ENCODE measurements around the gene SURF6. TPM values are rescaled to one million over a fixed set of nuclear protein-coding genes. Genes with fewer than 3 reads are reported as not detected.
"Not testable (repeated sequence)": the region's sequence is repeated elsewhere in the genome, so short reads cannot be mapped to it uniquely, and the experiment has no call there.

SURF6 gene
- total RNA-seq, 1 experiment from 2014 or later, result 28.9 TPM

GRCh38 chr9:133290751-133291302 lies 45.2 kb downstream of the SURF6 start:
- Histone ChIP-seq H3K27me3 (0 out of 2 replicates have a peak, but pooled peaks cover 6% of the 10 kb centered on the region), H3K36me3 (no peaks in the 10 kb centered on the region), H3K9me3 (no peaks in the 10 kb centered on the region; the same call in 1 of the 2 replicates), H3K4me3 (no peak overlapping the region)
- DNase-seq, result no peak

DNA sequence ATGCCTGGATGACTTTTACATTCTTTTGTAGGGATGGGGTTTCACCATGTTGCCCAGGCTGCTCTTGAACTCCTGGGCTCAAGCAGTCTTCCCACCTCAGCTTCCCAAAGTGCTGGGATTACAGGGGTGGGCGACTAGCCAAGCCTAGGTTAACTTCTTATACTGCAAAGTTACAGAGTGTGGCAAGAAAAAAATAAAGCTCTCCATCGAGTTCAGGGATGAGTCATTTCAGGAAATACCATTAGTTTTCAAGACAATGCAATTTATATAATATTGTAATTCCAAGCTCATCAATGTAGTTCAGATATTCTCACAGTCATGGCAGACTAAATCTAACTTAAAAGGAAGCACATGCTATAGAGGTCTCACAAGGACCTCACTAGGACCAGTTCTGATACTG lies 49.5 kb downstream of the SURF6 start:
- DNase-seq, result no peak

GRCh38 chr9:133285252-133285775 lies 50.7 kb downstream of the SURF6 start:
- no peaks in the 10 kb centered on the region for H3K27me3 ChIP-seq
- no peaks in the 10 kb centered on the region for H3K36me3 ChIP-seq
- H3K4me3 ChIP-seq, result no peak overlapping the region
- DNase-seq, result no peak
- H3K9me3 ChIP-seq, result no peaks in the 10 kb centered on the region; the same call in 1 of the 2 replicates

More for the DNA sequence above, 49.5 kb downstream of the SURF6 start:
- Histone ChIP-seq H3K27me3 (no peaks in the 10 kb centered on the region), H3K36me3 (no peaks in the 10 kb centered on the region), H3K4me3 (no peak overlapping the region), H3K9me3 (no peaks in the 10 kb centered on the region; the same call in 1 of the 2 replicates)

GRCh38 chr9:133284362-133284761 lies 51.6 kb downstream of the SURF6 start:
- H3K27me3 ChIP-seq, result no peaks in the 10 kb centered on the region
- no peaks in the 10 kb centered on the region for H3K36me3 ChIP-seq
- H3K4me3 ChIP-seq, result no peak overlapping the region
- no peak for DNase-seq
- no peaks in the 10 kb centered on the region for H3K9me3 ChIP-seq

- not testable (repeated sequence) for H3K36me3 ChIP-seq, H3K27me3 ChIP-seq, H3K4me3 ChIP-seq, H3K9me3 ChIP-seq, DNase-seq
Observed at GRCh38 chr9:133283255-133284032, 52.5 kb downstream of the SURF6 start.

DNA sequence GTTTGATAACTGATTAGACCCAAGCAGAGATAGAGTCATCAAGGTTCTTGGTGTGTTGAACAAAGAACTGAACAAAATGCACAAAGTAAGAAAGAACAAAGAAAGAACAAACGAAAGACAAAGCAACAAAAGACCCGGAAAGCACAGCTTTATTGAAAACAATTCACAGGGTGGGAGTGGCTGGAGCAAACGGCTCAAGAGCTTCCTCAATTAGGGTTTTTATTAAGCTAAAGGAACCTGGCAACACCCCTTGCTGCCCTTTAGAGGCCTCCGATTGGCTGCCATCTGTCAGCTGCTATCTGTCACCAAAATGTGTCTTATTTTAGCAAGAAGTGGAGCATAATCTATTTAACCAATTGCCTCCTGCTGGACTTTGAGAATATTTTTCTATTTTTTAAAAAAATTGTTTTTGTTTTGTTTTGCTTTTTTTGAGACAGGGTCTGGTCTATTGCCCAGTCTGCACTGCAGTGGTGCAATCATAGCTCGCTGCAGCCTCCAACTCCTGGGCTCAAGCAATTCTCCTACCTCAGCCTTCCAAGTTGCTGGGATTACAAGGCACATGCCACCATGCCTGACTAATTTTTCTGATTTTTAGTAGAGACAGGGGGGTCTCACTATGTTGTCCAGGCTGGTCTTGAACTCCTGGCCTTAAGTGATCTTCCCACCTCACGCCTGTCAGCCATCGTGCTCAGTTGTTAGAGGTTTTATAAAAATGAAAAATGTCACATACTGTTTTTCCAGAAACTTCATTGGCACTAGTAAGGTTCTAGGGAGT lies 53.3 kb downstream of the SURF6 start:
- no peaks in the 10 kb centered on the region for H3K9me3 ChIP-seq

DNA sequence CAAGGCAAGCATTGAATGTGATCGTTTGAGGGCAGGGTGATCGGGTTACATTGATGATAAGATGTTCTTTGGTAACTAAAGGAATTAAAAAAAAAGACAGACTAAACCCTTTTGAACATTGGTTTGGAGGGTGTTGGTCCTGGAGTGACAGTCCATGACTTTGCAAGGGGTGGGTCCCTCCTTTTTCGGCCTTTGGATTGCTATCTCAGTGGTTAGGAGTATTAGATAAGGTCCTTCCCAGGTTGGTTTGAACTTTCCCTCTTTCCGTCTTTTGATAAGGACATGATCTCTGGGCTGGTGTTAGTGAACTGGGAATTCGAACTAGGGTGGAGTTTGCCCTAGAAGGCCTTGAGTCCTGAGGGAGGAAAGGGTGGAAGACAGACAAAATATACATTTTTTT lies 55.6 kb downstream of the SURF6 start:
- Histone ChIP-seq H3K9me3 (no peaks in the 10 kb centered on the region), H3K4me3 (no peak overlapping the region), H3K36me3 (no peaks in the 10 kb centered on the region), H3K27me3 (no peaks in the 10 kb centered on the region; the same call in 1 of the 2 replicates)
- no peak for DNase-seq

More for the DNA sequence above, 53.3 kb downstream of the SURF6 start:
- H3K36me3 ChIP-seq, result no peaks in the 10 kb centered on the region
- DNase-seq, result no peak
- H3K27me3 ChIP-seq, result no peaks in the 10 kb centered on the region
- H3K4me3 ChIP-seq, result no peak overlapping the region

Other genes with a start within 250 kb of the SURF6 start
- 21.4 and 22.8 TPM in 2 replicates for gene RALGDS, start 214.9 kb downstream of the SURF6 start, total RNA-seq (2014; rRNA removed; shearing (Covaris generic); ENCODE audit: low replicate concordance)
- gene GBGT1, start 172.3 kb downstream of the SURF6 start, total RNA-seq (2014; rRNA removed; shearing (Covaris generic); ENCODE audit: low replicate concordance), result 7.2 and 7.6 TPM in 2 replicates
- not detected in 2 replicates for gene OBP2B, start 126.9 kb downstream of the SURF6 start, total RNA-seq (2014; rRNA removed; shearing (Covaris generic); ENCODE audit: low replicate concordance)
- not detected in 2 replicates for gene ABO, start 61.0 kb downstream of the SURF6 start, total RNA-seq (2014; rRNA removed; shearing (Covaris generic); ENCODE audit: low replicate concordance)
- 34.7 and 35.4 TPM in 2 replicates for gene MED22, start 11.9 kb upstream of the SURF6 start, total RNA-seq (2014; rRNA removed; shearing (Covaris generic); ENCODE audit: low replicate concordance)
- 2,766 and 2,991 TPM in 2 replicates for gene RPL7A, start 12.0 kb upstream of the SURF6 start, total RNA-seq (2014; rRNA removed; shearing (Covaris generic); ENCODE audit: low replicate concordance)
- gene SURF1, start 20.3 kb upstream of the SURF6 start, total RNA-seq (2014; rRNA removed; shearing (Covaris generic); ENCODE audit: low replicate concordance), result 37.4 and 48.4 TPM in 2 replicates
- 28.5 and 47.2 TPM in 2 replicates for gene SURF2, start 20.4 kb upstream of the SURF6 start, total RNA-seq (2014; rRNA removed; shearing (Covaris generic); ENCODE audit: low replicate concordance)
- gene SURF4, start 39.9 kb upstream of the SURF6 start, total RNA-seq (2014; rRNA removed; shearing (Covaris generic); ENCODE audit: low replicate concordance), result 301 and 417 TPM in 2 replicates
- gene STKLD1, start 40.2 kb upstream of the SURF6 start, total RNA-seq (2014; rRNA removed; shearing (Covaris generic); ENCODE audit: low replicate concordance), result not detected in 2 replicates
- 32.8 and 36.0 TPM in 2 replicates for gene REXO4, start 81.8 kb upstream of the SURF6 start, total RNA-seq (2014; rRNA removed; shearing (Covaris generic); ENCODE audit: low replicate concordance)
- 1.1 and 2.0 TPM in 2 replicates for gene ADAMTS13, start 86.2 kb upstream of the SURF6 start, total RNA-seq (2014; rRNA removed; shearing (Covaris generic); ENCODE audit: low replicate concordance)
- 3.9 and 5.6 TPM in 2 replicates for gene CACFD1, start 123.8 kb upstream of the SURF6 start, total RNA-seq (2014; rRNA removed; shearing (Covaris generic); ENCODE audit: low replicate concordance)
- gene SLC2A6, start 142.9 kb upstream of the SURF6 start, total RNA-seq (2014; rRNA removed; shearing (Covaris generic); ENCODE audit: low replicate concordance), result 3.5 and 7.6 TPM in 2 replicates
- gene MYMK, start 188.8 kb upstream of the SURF6 start, total RNA-seq (2014; rRNA removed; shearing (Covaris generic); ENCODE audit: low replicate concordance), result not detected in 2 replicates
- gene ADAMTSL2, start 198.5 kb upstream of the SURF6 start, total RNA-seq (2014; rRNA removed; shearing (Covaris generic); ENCODE audit: low replicate concordance), result 0.10 and 0.72 TPM in 2 replicates

All from MG63 (cell line).